GM19468 (cell line): ENCODE data around the gene SPRY2.
A peak's percentile ranks its signal among the peaks of the same experiment; 100 is the strongest.

Experiments
- ATAC-seq: cut with Tn5 transposase; IDR thresholded peaks from one replicate; pipeline ENCODE4 v1.9.1; 2021; ENCODE audit warnings: mild to moderate bottlenecking, moderate library complexity, moderate number of reproducible peaks; ENCODE audit not compliant: unreplicated experiment; ENCODE audit errors: extremely low read depth

SPRY2 gene, protein sequence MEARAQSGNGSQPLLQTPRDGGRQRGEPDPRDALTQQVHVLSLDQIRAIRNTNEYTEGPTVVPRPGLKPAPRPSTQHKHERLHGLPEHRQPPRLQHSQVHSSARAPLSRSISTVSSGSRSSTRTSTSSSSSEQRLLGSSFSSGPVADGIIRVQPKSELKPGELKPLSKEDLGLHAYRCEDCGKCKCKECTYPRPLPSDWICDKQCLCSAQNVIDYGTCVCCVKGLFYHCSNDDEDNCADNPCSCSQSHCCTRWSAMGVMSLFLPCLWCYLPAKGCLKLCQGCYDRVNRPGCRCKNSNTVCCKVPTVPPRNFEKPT

DNA sequence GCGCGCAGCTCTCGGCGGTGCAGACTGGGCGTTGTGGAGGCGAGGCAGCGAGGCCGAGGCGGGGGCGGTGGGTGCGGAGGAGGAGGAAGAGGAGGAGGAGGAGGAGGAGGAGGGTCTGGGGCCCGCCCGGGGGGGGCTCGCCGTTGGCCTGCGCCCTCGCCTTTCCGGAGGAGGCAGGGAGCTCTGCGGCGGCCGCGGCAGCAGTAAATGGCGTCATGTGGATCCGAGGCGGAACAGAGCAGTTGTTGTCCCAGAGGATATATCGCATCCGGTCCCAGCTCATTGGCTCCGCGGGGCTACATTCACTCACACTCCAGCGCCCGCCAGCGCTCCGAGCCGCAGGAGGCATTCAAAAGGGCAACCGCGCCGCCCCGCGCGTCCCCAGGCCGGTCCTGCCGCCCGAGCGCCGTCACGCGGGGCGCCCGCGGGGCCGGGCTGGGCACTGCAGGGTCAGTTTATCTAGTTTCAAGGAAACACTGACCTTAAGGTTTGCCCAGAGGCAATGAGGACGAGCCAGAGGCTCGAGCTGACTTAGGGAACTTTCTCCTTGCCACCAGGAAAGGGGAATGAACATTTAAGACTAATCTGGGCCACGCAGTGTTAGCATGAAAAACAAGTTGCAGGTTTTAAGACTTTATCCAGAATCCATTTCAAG is at the start of gene SPRY2:
Gene SPRY2 (minus strand): TSS at position 26 of the 655 bp plus-strand sequence. CDS start 3,421 bp downstream, outside the sequence.
- ATAC-seq: peak; percentile 57

DNA sequence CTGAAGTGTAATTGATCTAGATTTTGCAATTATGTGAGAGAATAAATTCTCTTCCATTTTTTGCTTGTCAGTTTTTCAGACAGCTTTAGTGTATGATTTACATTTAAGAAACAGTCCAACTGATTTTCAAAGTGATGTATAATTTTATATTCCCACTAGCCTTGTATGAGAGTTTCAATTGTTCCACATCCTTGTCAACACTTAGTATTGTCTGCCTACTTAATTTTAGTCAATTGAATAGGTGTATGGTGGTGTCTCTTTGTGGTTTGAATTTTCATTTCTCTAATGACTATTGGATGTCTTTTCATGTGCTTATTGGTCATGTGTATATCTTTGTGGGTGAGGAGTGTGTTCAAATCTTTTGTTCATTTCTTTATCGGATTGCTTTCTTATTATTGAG is 49.4 kb upstream of the SPRY2 start:
- ATAC-seq: no peak

DNA sequence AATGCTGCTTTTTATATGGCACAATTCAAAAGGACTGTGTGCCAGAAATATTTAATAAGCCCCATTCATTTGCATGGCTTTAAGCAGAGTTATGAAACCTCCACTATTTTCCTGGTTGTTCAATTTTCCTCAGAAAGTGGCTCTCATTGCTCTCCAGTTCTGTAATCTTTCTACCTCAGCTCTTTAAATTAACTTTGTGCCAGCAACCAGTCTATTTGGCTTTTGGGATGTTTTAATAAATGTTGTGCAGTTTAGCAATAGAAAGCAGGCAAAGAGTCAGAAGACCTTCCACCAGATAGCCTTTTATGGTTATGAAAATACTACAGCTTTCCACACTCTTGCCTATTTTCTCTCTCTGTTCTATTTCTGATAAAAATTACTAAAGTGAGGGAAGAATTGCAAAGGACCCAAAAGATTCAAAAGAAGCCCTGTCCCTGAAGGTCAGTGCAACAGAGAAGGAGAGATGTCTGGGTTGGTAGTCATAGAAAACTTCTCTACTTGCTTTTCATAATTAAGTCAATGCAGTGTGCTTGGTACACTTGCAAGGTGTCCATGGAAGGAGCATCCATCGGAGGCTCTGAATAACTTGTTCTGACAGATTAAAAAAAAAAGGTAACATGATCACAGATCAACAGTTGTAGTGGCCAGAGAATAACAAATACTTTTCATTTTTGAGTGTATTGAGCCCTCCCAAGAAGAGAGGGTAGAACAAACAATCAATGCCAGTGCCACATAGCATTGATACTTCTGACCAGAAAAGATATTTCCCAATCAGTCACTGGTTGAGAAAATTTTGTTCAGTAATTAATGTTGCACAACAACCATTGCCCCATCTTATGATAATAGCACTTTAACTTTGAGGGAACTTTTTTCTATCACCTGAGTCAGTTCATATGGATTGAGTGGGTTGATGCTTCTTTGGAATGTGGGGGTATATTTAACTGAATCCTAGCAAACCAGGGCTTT is 48.4 kb upstream of the SPRY2 start:
- ATAC-seq: no peak

DNA sequence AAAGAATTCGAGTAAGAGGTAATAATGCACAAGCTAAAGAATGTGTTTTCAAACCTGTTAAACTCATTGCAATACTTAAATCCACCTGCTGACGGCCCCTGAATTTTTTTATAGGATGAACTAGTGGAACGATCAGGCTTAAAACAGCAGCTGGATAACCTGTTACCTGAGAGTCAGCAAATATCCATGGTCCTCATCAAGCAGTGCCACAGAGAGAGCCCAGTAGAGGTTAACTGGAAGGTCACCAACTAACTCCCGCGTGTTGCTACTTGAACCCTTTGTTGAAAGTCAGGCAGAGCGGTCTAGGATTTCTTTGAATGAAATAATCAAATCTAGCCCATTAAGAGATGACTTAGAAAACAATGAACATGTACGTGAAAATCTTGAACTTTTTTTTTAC is 47.6 kb upstream of the SPRY2 start:
- no peak for ATAC-seq

DNA sequence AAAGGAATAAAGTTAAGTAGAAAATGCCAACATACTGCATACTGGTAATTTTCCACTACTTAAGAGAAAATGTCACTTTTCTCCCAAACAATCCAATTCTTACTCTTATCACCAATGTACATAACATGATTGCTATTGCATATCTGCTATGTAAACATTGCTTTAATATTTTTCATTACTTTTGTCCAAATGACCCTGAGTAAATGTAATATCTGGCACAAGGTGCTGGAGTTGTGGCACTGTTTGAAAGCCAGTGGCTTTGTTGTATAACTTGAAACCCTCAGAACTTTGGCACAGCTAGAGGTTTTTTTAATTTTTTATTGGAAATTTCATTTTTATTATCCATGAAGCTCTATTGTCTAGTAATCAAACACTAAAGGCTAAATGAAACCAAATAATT is 45.7 kb upstream of the SPRY2 start:
- ATAC-seq: no peak

DNA sequence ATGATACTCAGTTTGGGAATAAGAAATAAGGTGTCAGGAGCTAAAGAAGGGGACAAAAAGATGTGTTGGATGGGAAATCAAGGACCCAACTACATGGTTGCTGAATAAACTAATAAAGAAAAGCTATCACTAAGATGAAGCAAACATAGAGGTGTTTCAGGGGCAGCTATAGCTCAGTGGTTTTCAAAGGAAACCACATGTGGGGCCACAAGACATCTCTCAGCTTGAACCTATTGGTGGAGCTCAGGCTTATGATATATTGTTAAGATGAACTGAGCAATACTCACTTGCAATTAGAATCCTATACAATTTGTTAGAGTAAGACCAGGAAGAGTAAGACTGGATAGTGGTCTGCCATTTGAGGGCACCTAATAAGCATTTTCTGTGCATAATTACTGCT is 45.1 kb upstream of the SPRY2 start:
- ATAC-seq: no peak

DNA sequence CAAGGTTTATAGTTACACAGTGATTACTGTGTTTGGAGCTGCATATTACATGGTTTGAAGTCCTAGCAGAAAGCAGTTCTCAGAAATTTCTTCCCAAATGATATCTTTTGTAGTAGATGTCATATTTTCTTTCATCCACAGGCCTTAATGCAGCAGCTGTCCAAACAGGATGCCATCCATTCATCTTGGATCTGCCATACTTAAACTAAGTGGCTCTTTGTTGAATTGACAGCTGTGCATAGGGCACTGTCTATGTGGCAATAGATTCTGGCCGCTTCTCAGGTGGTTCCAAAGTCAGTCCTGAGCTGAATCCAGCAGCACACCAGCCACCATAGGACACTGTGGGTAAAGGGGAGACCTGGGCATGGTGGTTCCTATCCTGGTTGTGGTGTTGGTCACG is 41.6 kb upstream of the SPRY2 start:
- ATAC-seq: no peak

DNA sequence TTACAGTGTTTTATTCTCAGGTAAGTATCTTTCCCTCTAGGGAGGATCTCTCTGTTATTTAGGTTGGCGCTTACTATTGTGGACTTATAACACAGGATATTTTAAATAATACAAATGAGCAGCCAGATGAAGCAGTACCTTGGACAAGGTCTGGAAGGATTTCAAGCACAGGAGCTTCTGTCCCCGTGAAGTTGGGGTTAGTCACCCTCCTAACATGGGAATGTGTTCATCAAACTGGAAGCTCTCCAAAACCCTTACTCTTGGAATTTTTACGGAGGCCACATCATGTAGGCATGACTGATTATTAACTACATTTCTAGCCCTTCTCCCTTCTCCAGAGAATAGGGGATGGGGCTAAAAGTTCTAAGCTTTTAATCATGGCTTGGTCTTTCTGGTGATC is 38.3 kb upstream of the SPRY2 start:
- ATAC-seq: no peak

DNA sequence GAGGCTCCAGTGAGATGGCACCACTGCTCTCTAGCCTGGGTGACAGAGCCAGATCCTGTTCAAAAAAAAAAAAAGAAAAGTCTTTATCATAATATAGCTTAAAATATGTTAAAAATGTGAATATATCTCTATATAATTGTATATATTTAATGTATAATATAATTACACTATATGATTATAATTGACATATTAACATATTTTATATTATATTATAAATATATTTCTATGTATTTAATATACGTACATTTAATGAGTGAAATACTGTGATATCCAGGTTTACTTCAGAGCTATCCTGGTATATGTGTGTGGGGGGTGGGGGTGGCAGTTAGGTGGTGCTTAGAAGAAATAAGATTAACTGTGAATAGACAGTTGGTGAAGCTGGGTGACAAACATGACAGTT is 35.6 kb upstream of the SPRY2 start:
- ATAC-seq: no peak

DNA sequence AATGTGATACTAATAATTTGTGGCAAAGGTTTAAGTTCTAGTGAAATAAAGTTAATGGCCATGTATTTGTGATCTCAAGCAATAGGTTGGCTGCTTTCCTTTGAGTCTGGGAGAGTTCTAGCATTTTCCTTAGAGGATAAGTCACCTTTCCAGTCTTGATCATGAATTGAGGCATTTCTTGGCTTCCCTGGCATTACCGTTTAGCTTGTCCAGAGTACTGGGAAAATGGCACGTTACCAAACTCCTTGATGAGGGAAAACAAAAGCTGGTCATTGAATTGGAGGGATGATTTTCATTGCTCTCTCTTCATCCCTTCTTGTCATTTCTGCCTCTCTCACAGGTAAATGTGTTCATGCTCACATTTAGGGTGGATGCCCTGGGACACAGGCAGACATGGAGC is 34.0 kb upstream of the SPRY2 start:
- ATAC-seq: no peak

DNA sequence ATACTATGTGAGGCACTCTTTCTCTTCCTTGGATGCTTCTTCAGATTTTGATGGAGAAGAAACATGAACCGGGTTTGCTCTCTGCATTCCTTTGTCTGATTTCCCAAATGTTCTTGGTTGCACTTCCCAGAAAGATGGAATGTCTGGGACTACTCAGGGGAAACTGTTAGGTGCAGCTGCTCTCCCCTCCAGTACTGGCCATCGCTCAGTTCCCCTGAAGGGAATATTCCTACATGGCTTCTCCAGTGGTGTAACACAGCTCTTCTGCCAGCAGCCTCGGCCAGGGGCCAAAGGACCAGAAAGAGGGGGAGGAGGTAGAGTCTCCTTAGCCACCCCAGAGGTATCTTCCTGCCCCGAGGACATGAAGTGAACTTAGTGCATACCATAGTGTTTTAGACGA is 33.5 kb upstream of the SPRY2 start:
- no peak for ATAC-seq

DNA sequence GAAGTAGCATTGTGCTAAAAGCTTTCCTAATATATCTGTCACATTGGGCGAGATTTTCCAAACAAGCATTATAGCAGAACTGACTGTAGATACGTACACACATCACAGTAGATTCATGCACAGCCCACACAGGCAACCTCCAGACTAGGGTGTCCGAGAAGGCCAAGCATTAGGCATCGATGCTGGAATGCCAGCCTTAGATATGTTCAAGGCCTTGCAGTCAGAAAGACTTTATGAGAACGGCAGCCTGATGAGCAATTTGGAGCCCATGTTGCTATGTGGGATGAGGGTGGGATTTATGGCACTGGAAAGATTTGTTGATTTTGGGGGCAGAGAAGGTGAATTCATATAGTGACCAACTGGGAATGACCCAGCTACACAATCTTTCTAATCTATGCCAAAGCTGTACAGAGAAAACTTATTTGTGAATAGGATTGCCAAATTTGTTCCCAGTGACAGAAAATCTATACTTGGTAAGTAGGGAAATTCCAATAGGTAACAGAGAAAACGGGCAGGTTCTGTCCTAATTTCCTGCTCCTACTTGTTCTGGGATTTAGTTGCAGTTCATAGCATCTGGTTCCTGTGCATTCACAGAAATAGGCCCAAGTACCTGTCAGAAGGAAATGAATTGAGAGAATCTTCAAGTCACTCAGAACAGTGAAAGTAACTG is 31.0 kb upstream of the SPRY2 start:
- no peak for ATAC-seq

DNA sequence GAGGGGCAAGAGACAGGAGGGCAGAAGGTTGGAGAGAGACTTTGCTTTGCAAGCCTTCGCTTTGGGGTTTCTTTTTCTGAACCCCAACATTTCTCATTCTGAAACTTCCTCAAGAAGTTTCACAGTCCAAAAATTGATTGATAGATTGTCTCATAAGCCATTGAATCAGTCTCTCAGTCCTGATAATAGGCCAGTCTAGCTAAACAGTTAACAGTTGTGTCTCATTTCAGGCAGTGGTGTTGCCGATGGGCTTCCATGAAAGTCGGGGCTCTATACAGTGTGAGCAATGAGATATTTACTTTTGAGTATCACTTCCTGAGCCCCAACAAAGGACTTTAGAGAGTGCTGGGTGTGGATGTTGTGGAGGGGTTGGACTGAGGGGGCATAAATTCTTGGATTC is 26.5 kb upstream of the SPRY2 start:
- ATAC-seq: no peak

DNA sequence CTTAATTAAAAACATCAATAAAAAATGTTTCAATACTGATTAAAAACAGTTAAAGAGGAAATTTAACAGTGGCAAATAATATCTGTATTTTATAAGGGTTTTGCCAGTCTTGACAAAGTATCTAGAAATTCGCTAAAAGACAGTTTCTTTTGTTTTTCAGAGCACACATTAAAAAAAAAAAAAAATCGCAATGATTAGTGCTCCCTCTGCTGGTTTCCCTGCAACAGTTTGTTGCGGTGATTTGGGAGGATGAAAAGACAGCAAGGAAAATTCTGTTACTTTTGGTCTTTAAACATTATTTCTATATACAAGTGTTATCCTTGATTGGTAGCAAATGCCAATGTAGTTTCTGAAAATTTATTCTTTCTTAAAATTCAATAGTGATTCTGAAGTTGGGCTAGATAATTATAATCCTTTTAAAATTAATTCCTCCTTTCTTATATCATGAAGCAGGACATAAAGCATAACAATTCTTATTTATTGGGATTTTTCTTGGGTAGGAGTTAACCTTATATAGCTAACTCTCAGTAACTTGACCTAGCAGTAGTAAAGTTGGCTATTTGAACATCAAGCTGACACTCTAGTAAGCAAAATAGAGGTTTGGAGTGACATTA is 23.1 kb upstream of the SPRY2 start:
- ATAC-seq: no peak

DNA sequence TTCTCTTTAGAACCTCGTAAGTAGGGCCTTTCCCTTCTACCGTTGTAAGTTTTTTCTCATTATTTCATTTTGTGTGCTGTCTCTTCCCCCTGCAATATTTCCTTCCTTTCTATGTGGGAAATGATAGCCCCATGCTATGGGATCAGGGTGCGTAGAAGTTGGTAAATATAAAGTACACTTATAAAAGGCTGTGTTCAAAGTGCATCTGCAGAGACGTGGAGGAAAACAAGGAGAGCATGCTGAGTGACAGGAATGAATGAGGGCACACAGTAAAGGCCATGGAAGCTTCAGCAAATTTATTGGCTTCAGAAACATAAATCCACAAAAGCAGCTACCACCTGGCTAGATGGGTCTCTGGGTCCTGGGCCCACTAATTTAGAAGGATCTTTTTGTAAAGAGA is 21.6 kb upstream of the SPRY2 start:
- ATAC-seq: no peak

DNA sequence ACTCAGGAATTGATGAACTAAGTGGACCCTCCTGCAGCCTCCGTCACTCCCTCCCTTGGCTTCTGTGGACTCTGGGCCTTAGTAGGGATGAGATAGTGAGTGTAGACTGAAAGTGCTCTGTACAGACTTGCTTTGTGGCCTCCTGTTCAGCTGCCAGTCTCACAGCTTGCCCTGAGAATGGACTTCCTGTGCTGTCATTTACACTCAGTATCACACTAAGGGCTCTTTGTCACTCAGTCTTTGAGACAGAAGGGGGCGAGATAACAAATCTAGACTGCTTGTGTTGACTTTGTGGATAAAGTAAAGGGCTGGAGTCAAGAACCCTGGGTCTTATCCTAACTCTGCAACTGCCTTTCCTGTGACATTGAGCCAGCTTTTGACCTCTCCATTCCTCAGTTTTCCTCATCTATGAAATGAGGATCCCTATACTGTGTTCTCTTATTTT is 21.0 kb upstream of the SPRY2 start:
- peak; percentile 72 for ATAC-seq

DNA sequence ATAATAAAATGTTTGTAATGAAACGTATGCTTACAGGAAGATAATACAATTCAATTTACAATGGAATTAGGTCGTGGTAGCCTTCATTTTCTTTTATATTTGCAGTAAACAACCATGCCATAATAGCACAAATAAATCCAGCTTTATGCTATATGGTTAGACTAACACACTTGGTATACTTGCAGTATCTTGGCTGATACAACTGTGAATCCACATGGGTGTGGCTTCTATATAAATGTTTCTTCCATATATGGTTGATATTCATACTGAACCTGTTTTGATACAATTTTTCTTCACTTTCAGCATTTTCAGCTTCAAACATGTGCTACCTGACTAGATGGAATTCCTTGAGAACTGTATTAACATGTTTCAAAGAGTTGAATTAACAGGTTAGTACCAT is 20.4 kb upstream of the SPRY2 start:
- ATAC-seq: no peak

DNA sequence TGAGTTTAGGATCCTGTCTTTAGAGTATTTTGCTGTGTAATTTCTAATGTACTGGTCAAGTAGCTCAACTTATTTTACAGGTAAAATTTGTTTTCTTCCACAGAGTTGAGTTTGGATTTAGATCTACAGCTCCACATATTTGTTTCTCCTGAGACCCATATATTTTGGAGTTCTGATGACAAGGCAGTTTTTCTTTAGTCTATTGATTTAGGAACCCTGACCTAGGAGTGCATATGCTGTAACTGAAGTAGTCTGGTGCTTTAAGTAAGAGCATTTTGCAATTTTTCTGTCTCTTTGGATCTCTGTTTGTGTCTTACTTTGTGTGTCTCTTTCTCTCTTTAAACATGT is 19.5 kb upstream of the SPRY2 start:
- ATAC-seq: no peak

DNA sequence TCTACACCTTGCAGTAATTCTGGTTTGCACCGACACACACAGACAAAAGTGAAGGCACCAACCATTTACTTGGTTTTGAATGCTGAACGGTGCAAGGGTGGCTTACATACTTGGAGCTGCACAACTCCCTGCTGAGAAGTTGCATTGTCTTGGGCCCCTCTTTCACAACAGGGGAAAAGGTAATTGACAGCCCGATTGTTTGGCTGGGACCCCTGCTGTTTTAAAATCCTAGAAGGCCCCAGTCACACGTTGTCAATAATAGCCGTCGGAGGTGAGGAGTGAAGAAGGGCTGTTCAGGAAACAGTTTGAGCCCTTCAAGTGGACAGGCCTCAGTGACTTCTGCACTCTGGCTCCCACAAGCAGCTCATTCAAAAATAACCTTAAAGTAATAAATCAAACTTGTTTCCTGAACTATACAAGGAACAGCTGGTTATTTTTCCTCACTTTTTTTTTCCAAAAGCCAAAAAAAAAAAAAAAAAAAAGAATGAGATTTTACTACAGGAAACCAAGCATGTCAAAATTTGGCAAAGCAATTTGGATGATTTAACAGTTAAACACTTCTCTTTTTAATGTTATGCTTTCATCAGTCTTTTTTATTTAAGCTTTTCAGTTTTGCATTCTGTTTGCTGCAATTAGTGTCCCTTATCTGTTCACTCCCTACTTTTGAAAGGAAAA is 19.0 kb upstream of the SPRY2 start:
- ATAC-seq: no peak

DNA sequence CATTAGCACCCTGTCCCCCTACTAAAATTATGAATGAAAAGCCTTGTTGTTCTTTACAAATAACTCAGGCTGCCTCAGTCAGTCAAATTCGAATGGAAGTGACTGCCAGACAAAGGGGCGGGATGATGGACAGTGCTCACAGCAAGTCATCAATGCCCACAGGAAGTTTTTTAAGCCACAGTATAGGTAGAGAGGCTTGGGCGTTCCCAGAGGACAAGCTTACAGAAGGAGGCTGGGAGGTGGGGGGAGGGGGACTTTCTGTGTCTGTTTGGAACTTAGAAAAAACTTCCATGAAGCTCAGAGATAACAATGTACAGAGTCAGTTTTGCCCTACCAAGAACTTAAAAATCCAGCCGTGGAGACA is 18.5 kb upstream of the SPRY2 start:
- ATAC-seq: no peak
